GM23338 (cell line): ENCODE results near the gene PSORS1C1.
"Not testable (repeated sequence)": the region's sequence is repeated elsewhere in the genome, so short reads cannot be mapped to it uniquely, and the experiment has no call there.

Source experiments
- CREB1 ChIP-seq: fragments of 250-450 bp; sonication (Bioruptor Pico); IDR thresholded peaks from 2 replicates; pipeline ENCODE4 v1.5.0; 2020; ENCODE audit warnings: low read depth, mild to moderate bottlenecking, moderate library complexity
- ETS1 ChIP-seq: IDR thresholded peaks from 2 replicates; pipeline ENCODE4 v1.6.1; 2016; ENCODE audit warnings: antibody characterized with exemption
- EZH2 ChIP-seq: fragments of 200-600 bp; sonication (generic); IDR thresholded peaks from one replicate; pipeline ENCODE4 v1.8.0; 2017; ENCODE audit warnings: antibody characterized with exemption, mild to moderate bottlenecking, low read depth; ENCODE audit not compliant: unreplicated experiment
- EZH2phosphoT487 ChIP-seq: fragments of 200-600 bp; sonication (generic); IDR thresholded peaks from one replicate; pipeline ENCODE4 v1.8.1; 2018; ENCODE audit warnings: antibody characterized with exemption; ENCODE audit not compliant: unreplicated experiment
- JUNB ChIP-seq: IDR thresholded peaks from one replicate; pipeline ENCODE4 v1.6.1; 2016; ENCODE audit warnings: antibody characterized with exemption; ENCODE audit not compliant: unreplicated experiment
- POLR2AphosphoS5 ChIP-seq: IDR thresholded peaks from 2 replicates; pipeline ENCODE4 v1.6.1; 2016; ENCODE audit warnings: antibody characterized with exemption, low read depth
- REST ChIP-seq: IDR thresholded peaks from one replicate; pipeline ENCODE4 v1.6.1; 2018; ENCODE audit warnings: antibody characterized with exemption; ENCODE audit not compliant: unreplicated experiment
- STAT1 ChIP-seq: IDR thresholded peaks from one replicate; pipeline ENCODE4 v1.6.1; 2016; ENCODE audit warnings: antibody characterized with exemption; ENCODE audit not compliant: unreplicated experiment
- ZNF331 ChIP-seq: fragments of 250-450 bp; sonication (Bioruptor Pico); IDR thresholded peaks from 2 replicates; pipeline ENCODE4 v1.5.0; 2020; ENCODE audit warnings: low read depth, mild to moderate bottlenecking, moderate library complexity
- TF ChIP-seq, protein P1 (sequence below), 2 experiments: fragments of 200-600 bp in 1 of 2; sonication (generic) in 1 of 2; conservative IDR thresholded peaks; 2 replicates each; pipeline versions ENCODE4 v1.5.1 to v1.6.1; 2016 to 2017; ENCODE audit warnings: antibody characterized with exemption in 2 of 2, low read depth in 2 of 2, mild to moderate bottlenecking in 2 of 2, moderate library complexity in 1 of 2
- TF ChIP-seq, protein P2 (sequence below): fragments of 250-450 bp; sonication (Bioruptor Pico); IDR thresholded peaks from 2 replicates; pipeline ENCODE4 v1.5.0; 2020; ENCODE audit warnings: mild to moderate bottlenecking, moderate library complexity

- TF ChIP-seq, protein P1, sequence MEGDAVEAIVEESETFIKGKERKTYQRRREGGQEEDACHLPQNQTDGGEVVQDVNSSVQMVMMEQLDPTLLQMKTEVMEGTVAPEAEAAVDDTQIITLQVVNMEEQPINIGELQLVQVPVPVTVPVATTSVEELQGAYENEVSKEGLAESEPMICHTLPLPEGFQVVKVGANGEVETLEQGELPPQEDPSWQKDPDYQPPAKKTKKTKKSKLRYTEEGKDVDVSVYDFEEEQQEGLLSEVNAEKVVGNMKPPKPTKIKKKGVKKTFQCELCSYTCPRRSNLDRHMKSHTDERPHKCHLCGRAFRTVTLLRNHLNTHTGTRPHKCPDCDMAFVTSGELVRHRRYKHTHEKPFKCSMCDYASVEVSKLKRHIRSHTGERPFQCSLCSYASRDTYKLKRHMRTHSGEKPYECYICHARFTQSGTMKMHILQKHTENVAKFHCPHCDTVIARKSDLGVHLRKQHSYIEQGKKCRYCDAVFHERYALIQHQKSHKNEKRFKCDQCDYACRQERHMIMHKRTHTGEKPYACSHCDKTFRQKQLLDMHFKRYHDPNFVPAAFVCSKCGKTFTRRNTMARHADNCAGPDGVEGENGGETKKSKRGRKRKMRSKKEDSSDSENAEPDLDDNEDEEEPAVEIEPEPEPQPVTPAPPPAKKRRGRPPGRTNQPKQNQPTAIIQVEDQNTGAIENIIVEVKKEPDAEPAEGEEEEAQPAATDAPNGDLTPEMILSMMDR (conservative IDR thresholded peaks at IDR 0.05; ENCODE audit: low read depth in 2 of 2), result not testable (repeated sequence)
- not testable (repeated sequence) for TF ChIP-seq EZH2phosphoT487; STAT1; POLR2AphosphoS5; REST; EZH2; ZNF331 (CRISPR knock-in tag); CREB1 (CRISPR knock-in tag); ETS1; JUNB
- TF ChIP-seq, protein P2, sequence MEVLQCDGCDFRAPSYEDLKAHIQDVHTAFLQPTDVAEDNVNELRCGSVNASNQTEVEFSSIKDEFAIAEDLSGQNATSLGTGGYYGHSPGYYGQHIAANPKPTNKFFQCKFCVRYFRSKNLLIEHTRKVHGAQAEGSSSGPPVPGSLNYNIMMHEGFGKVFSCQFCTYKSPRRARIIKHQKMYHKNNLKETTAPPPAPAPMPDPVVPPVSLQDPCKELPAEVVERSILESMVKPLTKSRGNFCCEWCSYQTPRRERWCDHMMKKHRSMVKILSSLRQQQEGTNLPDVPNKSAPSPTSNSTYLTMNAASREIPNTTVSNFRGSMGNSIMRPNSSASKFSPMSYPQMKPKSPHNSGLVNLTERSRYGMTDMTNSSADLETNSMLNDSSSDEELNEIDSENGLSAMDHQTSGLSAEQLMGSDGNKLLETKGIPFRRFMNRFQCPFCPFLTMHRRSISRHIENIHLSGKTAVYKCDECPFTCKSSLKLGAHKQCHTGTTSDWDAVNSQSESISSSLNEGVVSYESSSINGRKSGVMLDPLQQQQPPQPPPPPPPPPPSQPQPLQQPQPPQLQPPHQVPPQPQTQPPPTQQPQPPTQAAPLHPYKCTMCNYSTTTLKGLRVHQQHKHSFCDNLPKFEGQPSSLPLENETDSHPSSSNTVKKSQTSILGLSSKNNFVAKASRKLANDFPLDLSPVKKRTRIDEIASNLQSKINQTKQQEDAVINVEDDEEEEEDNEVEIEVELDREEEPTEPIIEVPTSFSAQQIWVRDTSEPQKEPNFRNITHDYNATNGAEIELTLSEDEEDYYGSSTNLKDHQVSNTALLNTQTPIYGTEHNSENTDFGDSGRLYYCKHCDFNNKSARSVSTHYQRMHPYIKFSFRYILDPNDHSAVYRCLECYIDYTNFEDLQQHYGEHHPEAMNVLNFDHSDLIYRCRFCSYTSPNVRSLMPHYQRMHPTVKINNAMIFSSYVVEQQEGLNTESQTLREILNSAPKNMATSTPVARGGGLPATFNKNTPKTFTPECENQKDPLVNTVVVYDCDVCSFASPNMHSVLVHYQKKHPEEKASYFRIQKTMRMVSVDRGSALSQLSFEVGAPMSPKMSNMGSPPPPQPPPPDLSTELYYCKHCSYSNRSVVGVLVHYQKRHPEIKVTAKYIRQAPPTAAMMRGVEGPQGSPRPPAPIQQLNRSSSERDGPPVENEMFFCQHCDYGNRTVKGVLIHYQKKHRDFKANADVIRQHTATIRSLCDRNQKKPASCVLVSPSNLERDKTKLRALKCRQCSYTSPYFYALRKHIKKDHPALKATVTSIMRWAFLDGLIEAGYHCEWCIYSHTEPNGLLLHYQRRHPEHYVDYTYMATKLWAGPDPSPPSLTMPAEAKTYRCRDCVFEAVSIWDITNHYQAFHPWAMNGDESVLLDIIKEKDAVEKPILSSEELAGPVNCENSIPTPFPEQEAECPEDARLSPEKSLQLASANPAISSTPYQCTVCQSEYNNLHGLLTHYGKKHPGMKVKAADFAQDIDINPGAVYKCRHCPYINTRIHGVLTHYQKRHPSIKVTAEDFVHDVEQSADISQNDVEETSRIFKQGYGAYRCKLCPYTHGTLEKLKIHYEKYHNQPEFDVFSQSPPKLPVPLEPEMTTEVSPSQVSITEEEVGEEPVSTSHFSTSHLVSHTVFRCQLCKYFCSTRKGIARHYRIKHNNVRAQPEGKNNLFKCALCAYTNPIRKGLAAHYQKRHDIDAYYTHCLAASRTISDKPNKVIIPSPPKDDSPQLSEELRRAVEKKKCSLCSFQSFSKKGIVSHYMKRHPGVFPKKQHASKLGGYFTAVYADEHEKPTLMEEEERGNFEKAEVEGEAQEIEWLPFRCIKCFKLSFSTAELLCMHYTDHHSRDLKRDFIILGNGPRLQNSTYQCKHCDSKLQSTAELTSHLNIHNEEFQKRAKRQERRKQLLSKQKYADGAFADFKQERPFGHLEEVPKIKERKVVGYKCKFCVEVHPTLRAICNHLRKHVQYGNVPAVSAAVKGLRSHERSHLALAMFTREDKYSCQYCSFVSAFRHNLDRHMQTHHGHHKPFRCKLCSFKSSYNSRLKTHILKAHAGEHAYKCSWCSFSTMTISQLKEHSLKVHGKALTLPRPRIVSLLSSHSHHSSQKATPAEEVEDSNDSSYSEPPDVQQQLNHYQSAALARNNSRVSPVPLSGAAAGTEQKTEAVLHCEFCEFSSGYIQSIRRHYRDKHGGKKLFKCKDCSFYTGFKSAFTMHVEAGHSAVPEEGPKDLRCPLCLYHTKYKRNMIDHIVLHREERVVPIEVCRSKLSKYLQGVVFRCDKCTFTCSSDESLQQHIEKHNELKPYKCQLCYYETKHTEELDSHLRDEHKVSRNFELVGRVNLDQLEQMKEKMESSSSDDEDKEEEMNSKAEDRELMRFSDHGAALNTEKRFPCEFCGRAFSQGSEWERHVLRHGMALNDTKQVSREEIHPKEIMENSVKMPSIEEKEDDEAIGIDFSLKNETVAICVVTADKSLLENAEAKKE (CRISPR knock-in tag), result not testable (repeated sequence)
These were observed 50.0 kb downstream of the PSORS1C1 start for GRCh38 chr6:31164475-31165063.
